ENCODE measurements around the gene TMEM26.

DNA sequence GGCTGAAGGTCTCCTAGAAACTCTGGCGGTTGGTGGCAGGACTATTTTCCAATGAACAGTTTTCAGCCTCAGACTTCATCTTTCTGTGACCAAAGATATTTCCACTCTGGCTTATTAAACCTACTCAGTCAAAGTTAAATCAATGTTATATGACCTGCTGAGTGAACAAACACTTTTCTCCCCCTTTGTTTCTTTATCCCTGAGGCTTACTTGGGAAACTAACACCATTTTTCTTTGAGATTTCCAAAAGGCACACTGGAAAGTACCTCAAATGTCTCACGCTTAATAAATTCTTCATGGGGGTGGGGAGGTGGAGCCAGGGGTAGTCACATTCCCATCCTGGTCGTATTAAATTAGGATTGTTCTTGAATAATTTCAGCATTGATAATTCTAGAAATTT is 1.8 kb downstream of the TMEM26 start:
- TF ChIP-seq, protein P1, sequence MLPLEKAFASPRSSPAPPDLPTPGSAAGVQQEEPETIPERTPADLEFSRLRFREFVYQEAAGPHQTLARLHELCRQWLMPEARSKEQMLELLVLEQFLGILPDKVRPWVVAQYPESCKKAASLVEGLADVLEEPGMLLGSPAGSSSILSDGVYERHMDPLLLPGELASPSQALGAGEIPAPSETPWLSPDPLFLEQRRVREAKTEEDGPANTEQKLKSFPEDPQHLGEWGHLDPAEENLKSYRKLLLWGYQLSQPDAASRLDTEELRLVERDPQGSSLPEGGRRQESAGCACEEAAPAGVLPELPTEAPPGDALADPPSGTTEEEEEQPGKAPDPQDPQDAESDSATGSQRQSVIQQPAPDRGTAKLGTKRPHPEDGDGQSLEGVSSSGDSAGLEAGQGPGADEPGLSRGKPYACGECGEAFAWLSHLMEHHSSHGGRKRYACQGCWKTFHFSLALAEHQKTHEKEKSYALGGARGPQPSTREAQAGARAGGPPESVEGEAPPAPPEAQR (CRISPR knock-in tag; IDR thresholded peaks at IDR 0.05) = no peak
- TF ChIP-seq PRDM15 (CRISPR knock-in tag; IDR thresholded peaks at IDR 0.05) (no peak), USF2 (CRISPR knock-in tag; IDR thresholded peaks at IDR 0.05) (no peak), FOXK1 (CRISPR knock-in tag; IDR thresholded peaks at IDR 0.05) (no peak), ZNF263 (CRISPR knock-in tag; IDR thresholded peaks at IDR 0.05; ENCODE audit: low read depth) (no peak), FOXJ3 (CRISPR knock-in tag; IDR thresholded peaks at IDR 0.05; ENCODE audit: borderline replicate concordance) (no peak), ZNF317 (CRISPR knock-in tag; IDR thresholded peaks at IDR 0.05; ENCODE audit: borderline replicate concordance, low read depth) (no peak), SP1 (CRISPR knock-in tag; conservative IDR thresholded peaks at IDR 0.05) (no peak), ZNF232 (CRISPR knock-in tag; IDR thresholded peaks at IDR 0.05) (no peak), NR2C2 (CRISPR knock-in tag; IDR thresholded peaks at IDR 0.05) (no peak), CREB1 (CRISPR knock-in tag; IDR thresholded peaks at IDR 0.05) (no peak)
- TF ChIP-seq, protein P2, sequence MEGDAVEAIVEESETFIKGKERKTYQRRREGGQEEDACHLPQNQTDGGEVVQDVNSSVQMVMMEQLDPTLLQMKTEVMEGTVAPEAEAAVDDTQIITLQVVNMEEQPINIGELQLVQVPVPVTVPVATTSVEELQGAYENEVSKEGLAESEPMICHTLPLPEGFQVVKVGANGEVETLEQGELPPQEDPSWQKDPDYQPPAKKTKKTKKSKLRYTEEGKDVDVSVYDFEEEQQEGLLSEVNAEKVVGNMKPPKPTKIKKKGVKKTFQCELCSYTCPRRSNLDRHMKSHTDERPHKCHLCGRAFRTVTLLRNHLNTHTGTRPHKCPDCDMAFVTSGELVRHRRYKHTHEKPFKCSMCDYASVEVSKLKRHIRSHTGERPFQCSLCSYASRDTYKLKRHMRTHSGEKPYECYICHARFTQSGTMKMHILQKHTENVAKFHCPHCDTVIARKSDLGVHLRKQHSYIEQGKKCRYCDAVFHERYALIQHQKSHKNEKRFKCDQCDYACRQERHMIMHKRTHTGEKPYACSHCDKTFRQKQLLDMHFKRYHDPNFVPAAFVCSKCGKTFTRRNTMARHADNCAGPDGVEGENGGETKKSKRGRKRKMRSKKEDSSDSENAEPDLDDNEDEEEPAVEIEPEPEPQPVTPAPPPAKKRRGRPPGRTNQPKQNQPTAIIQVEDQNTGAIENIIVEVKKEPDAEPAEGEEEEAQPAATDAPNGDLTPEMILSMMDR (IDR thresholded peaks at IDR 0.05) = no peak
- TF ChIP-seq, protein P3, sequence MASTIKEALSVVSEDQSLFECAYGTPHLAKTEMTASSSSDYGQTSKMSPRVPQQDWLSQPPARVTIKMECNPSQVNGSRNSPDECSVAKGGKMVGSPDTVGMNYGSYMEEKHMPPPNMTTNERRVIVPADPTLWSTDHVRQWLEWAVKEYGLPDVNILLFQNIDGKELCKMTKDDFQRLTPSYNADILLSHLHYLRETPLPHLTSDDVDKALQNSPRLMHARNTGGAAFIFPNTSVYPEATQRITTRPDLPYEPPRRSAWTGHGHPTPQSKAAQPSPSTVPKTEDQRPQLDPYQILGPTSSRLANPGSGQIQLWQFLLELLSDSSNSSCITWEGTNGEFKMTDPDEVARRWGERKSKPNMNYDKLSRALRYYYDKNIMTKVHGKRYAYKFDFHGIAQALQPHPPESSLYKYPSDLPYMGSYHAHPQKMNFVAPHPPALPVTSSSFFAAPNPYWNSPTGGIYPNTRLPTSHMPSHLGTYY (CRISPR knock-in tag; IDR thresholded peaks at IDR 0.05) = no peak
